ENCODE measurements around the gene SENP6. TPM values are rescaled to one million over a fixed set of nuclear protein-coding genes. Genes with fewer than 3 reads are reported as not detected.

SENP6 gene
- total and polyA plus RNA-seq, 9 of the 15 experiments (the other 6 are each of a cell fraction or from before 2014, with no cell fraction given) = 11.1 to 79.4 (median 46.8) TPM

- TF ChIP-seq, protein P1, sequence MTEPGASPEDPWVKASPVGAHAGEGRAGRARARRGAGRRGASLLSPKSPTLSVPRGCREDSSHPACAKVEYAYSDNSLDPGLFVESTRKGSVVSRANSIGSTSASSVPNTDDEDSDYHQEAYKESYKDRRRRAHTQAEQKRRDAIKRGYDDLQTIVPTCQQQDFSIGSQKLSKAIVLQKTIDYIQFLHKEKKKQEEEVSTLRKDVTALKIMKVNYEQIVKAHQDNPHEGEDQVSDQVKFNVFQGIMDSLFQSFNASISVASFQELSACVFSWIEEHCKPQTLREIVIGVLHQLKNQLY (CRISPR knock-in tag; conservative IDR thresholded peaks at IDR 0.05) = 0 out of 4 replicates have a peak, but pooled peaks of 1 of the 2 experiments have one; percentile 42
- TF ChIP-seq PURB (CRISPR knock-in tag; IDR thresholded peaks at IDR 0.05; ENCODE audit: low read depth) = no peak
- no peak for TF ChIP-seq BHLHE40 (IDR thresholded peaks at IDR 0.05; ENCODE audit: low read length)
- TF ChIP-seq ZNF436 (CRISPR knock-in tag; IDR thresholded peaks at IDR 0.05) = no peak
- TF ChIP-seq SNIP1 (IDR thresholded peaks at IDR 0.05; ENCODE audit: low read depth) = no peak
- TF ChIP-seq ELF2 (CRISPR knock-in tag; IDR thresholded peaks at IDR 0.05) = peak; percentile 45; the same call in 1 of the 2 replicates
- no peak for TF ChIP-seq RBM34 (IDR thresholded peaks at IDR 0.05; ENCODE audit: borderline replicate concordance, insufficient read depth, low read length)
- TF ChIP-seq CUX1 (CRISPR knock-in tag; IDR thresholded peaks at IDR 0.05) = no peak
- TF ChIP-seq ARHGAP35 (IDR thresholded peaks at IDR 0.05; ENCODE audit: partially characterized antibody) = no peak
- no peak for TF ChIP-seq SMARCA4 (IDR thresholded peaks at IDR 0.05)
- TF ChIP-seq PPARD (CRISPR knock-in tag; IDR thresholded peaks at IDR 0.05) = no peak
These were observed at the start of gene SENP6 (continued) for GRCh38 chr6:75601304-75602245.

Data from K562 (cell line).